ENCODE results near the gene ADGRA1. TPM values are rescaled to one million over a fixed set of nuclear protein-coding genes. Genes with fewer than 3 reads are reported as not detected.

The ADGRA1 gene
- total and polyA plus RNA-seq, 10 of the 15 experiments (the other 5 are each of a cell fraction or from before 2014, with no cell fraction given) = not detected

GRCh38 chr10:133134411-133135115 is 46.8 kb downstream of the ADGRA1 start:
- FAIRE-seq (no peak), ATAC-seq (no peak), DNase-seq (ENCODE audit: low read depth, low spot score) (no peak)
- Histone ChIP-seq H3K27me3 (replicated peaks in 1 of 2; ENCODE audit: control insufficient read depth in 2 of 2, insufficient read depth in 2 of 2, low read length in 1 of 2) (no peaks in the 10 kb centered on the region), H3K4me3 (no peak overlapping the region), H3K36me3 (ENCODE audit: control insufficient read depth in 2 of 2, insufficient read depth in 2 of 2, low read length in 1 of 2) (no peaks in the 10 kb centered on the region), H4K20me1 (ENCODE audit: control insufficient read depth, insufficient read depth) (no peaks in the 10 kb centered on the region), H2AFZ (ENCODE audit: control insufficient read depth, low read depth, low read length) (no peak overlapping the region), H3K27ac (ENCODE audit: control insufficient read depth, insufficient read depth) (no peak overlapping the region), H3K4me2 (ENCODE audit: control insufficient read depth, insufficient read depth) (no peak overlapping the region), H3K4me1 (ENCODE audit: control insufficient read depth, insufficient read depth, low read length) (no peaks in the 10 kb centered on the region), H3K9ac (ENCODE audit: control insufficient read depth, insufficient read depth, low read length) (no peak overlapping the region), H3K9me3 (replicated peaks; ENCODE audit: control insufficient read depth, insufficient read depth, low read length) (no peaks in the 10 kb centered on the region), H3K79me2 (ENCODE audit: control insufficient read depth, insufficient read depth, low read length) (no peaks in the 10 kb centered on the region)
- SMC1A ChIA-PET (ENCODE audit: uncharacterized antibody, unreplicated experiment) = no interaction called here
- TF ChIP-seq EZH2 (IDR thresholded peaks at IDR 0.05; ENCODE audit: borderline replicate concordance, control insufficient read depth, low read depth, low read length) (no peak), USF1 (IDR thresholded peaks at IDR 0.05; ENCODE audit: borderline replicate concordance, extremely low read length, insufficient read depth, low read depth, low read length) (peak; percentile 7), PBX3 (IDR thresholded peaks at IDR 0.05; ENCODE audit: insufficient replicate concordance, low read depth, low read length) (no peak)
- BruUV-seq (replicated peaks) = no TSS peak
- CTCF ChIA-PET = no interaction called here
- WGBS (ENCODE audit: insufficient coverage, insufficient replicate concordance, low lambda C conversion rate, missing lambda C conversion rate) = 22% methylated on average over 20 of the region's 20 CpGs
- RAD21 ChIA-PET (ENCODE audit: unreplicated experiment) = no interaction called here
- intact Hi-C loops (cut with micrococcal nuclease; ENCODE audit: unreplicated experiment) (no loop called here), in situ Hi-C loops (cut with MboI) (no loop called here)
- POLR2A ChIA-PET = no interaction called here

- FAIRE-seq = no peak
- TF ChIP-seq ATF7 (IDR thresholded peaks at IDR 0.05; ENCODE audit: low read depth) (no peak), REST (IDR thresholded peaks at IDR 0.05; ENCODE audit: low read depth, low read length) (no peak), HCFC1 (IDR thresholded peaks at IDR 0.05; ENCODE audit: low read length) (no peak), TCF7 (IDR thresholded peaks at IDR 0.05; ENCODE audit: borderline replicate concordance) (no peak), MTA2 (IDR thresholded peaks at IDR 0.05; ENCODE audit: low read depth) (no peak), RB1 (IDR thresholded peaks at IDR 0.05; ENCODE audit: borderline replicate concordance) (no peak)
Observed at GRCh38 chr10:133135116-133135465, 47.4 kb downstream of the ADGRA1 start.

More at GRCh38 chr10:133135116-133135465, 47.4 kb downstream of the ADGRA1 start:
- no peak for ATAC-seq
- ChIA-PET SMC1A (ENCODE audit: uncharacterized antibody, unreplicated experiment) (no interaction called here), POLR2A (no interaction called here), CTCF (no interaction called here), RAD21 (ENCODE audit: unreplicated experiment) (no interaction called here)
- no peaks in the 10 kb centered on the region for H3K4me1 ChIP-seq (ENCODE audit: control insufficient read depth, insufficient read depth, low read length)
- no peaks in the 10 kb centered on the region for H3K36me3 ChIP-seq (ENCODE audit: control insufficient read depth in 2 of 2, insufficient read depth in 2 of 2, low read length in 1 of 2)
- in situ Hi-C loops (cut with MboI) = no loop called here
- H3K9me3 ChIP-seq (replicated peaks; ENCODE audit: control insufficient read depth, insufficient read depth, low read length) = no peaks in the 10 kb centered on the region
- H3K4me3 ChIP-seq = no peak overlapping the region
- H4K20me1 ChIP-seq (ENCODE audit: control insufficient read depth, insufficient read depth) = no peaks in the 10 kb centered on the region
- H3K27ac ChIP-seq (ENCODE audit: control insufficient read depth, insufficient read depth) = no peak overlapping the region
- no TSS peak for BruUV-seq (replicated peaks)
- H3K79me2 ChIP-seq (ENCODE audit: control insufficient read depth, insufficient read depth, low read length) = no peaks in the 10 kb centered on the region
- intact Hi-C loops (cut with micrococcal nuclease; ENCODE audit: unreplicated experiment) = no loop called here
- no peak for DNase-seq (ENCODE audit: low read depth, low spot score)
- no peak overlapping the region for H3K4me2 ChIP-seq (ENCODE audit: control insufficient read depth, insufficient read depth)
- H3K27me3 ChIP-seq (replicated peaks in 1 of 2; ENCODE audit: control insufficient read depth in 2 of 2, insufficient read depth in 2 of 2, low read length in 1 of 2) = no peaks in the 10 kb centered on the region
- H3K9ac ChIP-seq (ENCODE audit: control insufficient read depth, insufficient read depth, low read length) = no peak overlapping the region
- H2AFZ ChIP-seq (ENCODE audit: control insufficient read depth, low read depth, low read length) = no peak overlapping the region
- 2% methylated on average over 8 of the region's 8 CpGs for WGBS (ENCODE audit: insufficient coverage, insufficient replicate concordance, low lambda C conversion rate, missing lambda C conversion rate)
